HepG2 (cell line): ENCODE data around the gene CLN6. TPM values are rescaled to one million over a fixed set of nuclear protein-coding genes. Genes with fewer than 3 reads are reported as not detected.

ENCODE experiments used
- ASH2L ChIP-seq: fragments of 300-600, 200-600 bp; sonication (generic); IDR thresholded peaks from 2 replicates; pipeline ENCODE4 v1.7.0; 2017; ENCODE audit warnings: low read depth, mild to moderate bottlenecking, moderate library complexity, mixed read lengths, low read length; ENCODE audit not compliant: insufficient read length
- BRD4 ChIP-seq: sonication (generic); formaldehyde crosslinking; IDR thresholded peaks from 2 replicates; pipeline ENCODE4 v1.4.0; 2020; ENCODE audit warnings: missing genetic modification reagents
- EEA1 ChIP-seq: sonication (generic); formaldehyde crosslinking; IDR thresholded peaks from 2 replicates; pipeline ENCODE4 v1.5.1; 2020; ENCODE audit warnings: mild to moderate bottlenecking, missing genetic modification reagents, borderline replicate concordance
- KDM1A ChIP-seq: IDR thresholded peaks from 2 replicates; pipeline ENCODE4 v1.6.1; 2016; ENCODE audit warnings: missing compliant biosample characterization
- NR1H2 ChIP-seq: sonication (generic); formaldehyde crosslinking; IDR thresholded peaks from 2 replicates; pipeline ENCODE4 v1.8.1; 2022; ENCODE audit warnings: low read depth, missing genetic modification reagents, borderline replicate concordance
- PCBP1 ChIP-seq: fragments of 200-400 bp; formaldehyde crosslinking; IDR thresholded peaks from 2 replicates; pipeline ENCODE4 v1.6.1; 2017; ENCODE audit warnings: mild to moderate bottlenecking, low read depth, low read length, borderline replicate concordance
- PHF20 ChIP-seq: sonication (generic); formaldehyde crosslinking; IDR thresholded peaks from 2 replicates; pipeline ENCODE4 v1.5.0; 2020; ENCODE audit warnings: mild to moderate bottlenecking, missing genetic modification reagents
- SAFB2 ChIP-seq: sonication (generic); formaldehyde crosslinking; IDR thresholded peaks from 2 replicates; pipeline ENCODE4 v1.5.1; 2020; ENCODE audit warnings: missing genetic modification reagents, low read depth, mild to moderate bottlenecking, borderline replicate concordance
- SOX13 ChIP-seq, 3 experiments: fragments of 450-650 bp in 1 of 3; sonication (generic) in 1 of 3; formaldehyde crosslinking in 1 of 3; IDR thresholded peaks in 2 of 3; conservative IDR thresholded peaks in 1 of 3; 2 replicates each; pipeline versions ENCODE4 v1.5.0 to v1.6.1; 2016 to 2020; ENCODE audit warnings: antibody characterized with exemption in 1 of 3, mild to moderate bottlenecking in 1 of 3, missing compliant biosample characterization in 1 of 3, missing genetic modification reagents in 1 of 3, moderate library complexity in 1 of 3
- SRSF1 ChIP-seq: fragments of 200-400 bp; formaldehyde crosslinking; optimal IDR thresholded peaks from 2 replicates; pipeline ENCODE3; 2017; ENCODE audit warnings: mild to moderate bottlenecking, low read depth, low read length, moderate library complexity
- ZBTB38 ChIP-seq: sonication (generic); formaldehyde crosslinking; IDR thresholded peaks from 2 replicates; pipeline ENCODE4 v1.5.1; 2020; ENCODE audit warnings: mild to moderate bottlenecking, missing genetic modification reagents
- ZC3H13 ChIP-seq: sonication (generic); formaldehyde crosslinking; IDR thresholded peaks from 2 replicates; pipeline ENCODE4 v1.8.1; 2023; ENCODE audit warnings: mild to moderate bottlenecking, missing genetic modification reagents, moderate library complexity
- ZFP90 ChIP-seq: sonication (generic); formaldehyde crosslinking; IDR thresholded peaks from 2 replicates; pipeline ENCODE4 v1.8.0; 2022; ENCODE audit warnings: missing genetic modification reagents, mild to moderate bottlenecking, inconsistent platforms, borderline replicate concordance
- ZFX ChIP-seq: sonication (generic); formaldehyde crosslinking; IDR thresholded peaks from 2 replicates; pipeline ENCODE4 v1.4.0; 2020; ENCODE audit warnings: mild to moderate bottlenecking, low read depth, missing genetic modification reagents, moderate library complexity
- ZNF138 ChIP-seq: sonication (generic); formaldehyde crosslinking; IDR thresholded peaks from 2 replicates; pipeline ENCODE4 v1.5.0; 2020; ENCODE audit warnings: mild to moderate bottlenecking, low read depth, missing genetic modification reagents
- ZNF207 ChIP-seq: fragments of 450-650 bp; IDR thresholded peaks from 2 replicates; pipeline ENCODE4 v1.6.1; 2016; ENCODE audit warnings: antibody characterized with exemption, borderline replicate concordance
- ZNF430 ChIP-seq: sonication (generic); formaldehyde crosslinking; IDR thresholded peaks from 2 replicates; pipeline ENCODE4 v1.9.0; 2021; ENCODE audit warnings: mild to moderate bottlenecking, missing genetic modification reagents
- ZNF451 ChIP-seq: sonication (generic); formaldehyde crosslinking; IDR thresholded peaks from 2 replicates; pipeline ENCODE4 v1.5.0; 2020; ENCODE audit warnings: mild to moderate bottlenecking, missing genetic modification reagents
- ZNF720 ChIP-seq: sonication (generic); formaldehyde crosslinking; IDR thresholded peaks from 2 replicates; pipeline ENCODE4 v1.4.0; 2020; ENCODE audit warnings: missing genetic modification reagents
- ZNF776 ChIP-seq: sonication (generic); formaldehyde crosslinking; IDR thresholded peaks from 2 replicates; pipeline ENCODE4 v1.4.0; 2020; ENCODE audit warnings: mild to moderate bottlenecking, missing genetic modification reagents
- ZZZ3 ChIP-seq: sonication (generic); formaldehyde crosslinking; IDR thresholded peaks from 2 replicates; pipeline ENCODE4 v1.4.0; 2020; ENCODE audit warnings: missing genetic modification reagents, mild to moderate bottlenecking, borderline replicate concordance
- polyA plus RNA-seq, 8 experiments: library from polyadenylated mRNA; depleted of rRNA in 3 of 8; stranded (reverse) in 7 of 8; unstranded in 1 of 8; fragments of >200 nt; fragmentation: Illumina TruSeq in 4 of 8; extraction: Trizol in 4 of 8; gene quantifications; 2 replicates each; pipeline versions ENCODE4 v1.2.1 to v1.2.3, GENCODE V29; 2011 to 2016; ENCODE audit warnings: low read depth in 4 of 8, missing spikeins in 1 of 8, mixed read lengths in 1 of 8; ENCODE audit not compliant: insufficient read depth in 1 of 8
- total RNA-seq, 5 experiments: library from RNA; depleted of rRNA; stranded (reverse); fragments of >200 nt; fragmentation: Illumina TruSeq; extraction: Trizol; gene quantifications; 2 replicates each; pipeline ENCODE4 v1.2.3, GENCODE V29; 2016; ENCODE audit warnings: low read depth in 1 of 5
- TF ChIP-seq, protein P1 (sequence below): sonication (generic); formaldehyde crosslinking; IDR thresholded peaks from 2 replicates; pipeline ENCODE4 v1.4.0; 2020; ENCODE audit warnings: missing genetic modification reagents
- TF ChIP-seq, protein P2 (sequence below): IDR thresholded peaks from 2 replicates; pipeline ENCODE4 v1.6.1; 2016
- TF ChIP-seq, protein P3 (sequence below): sonication (generic); formaldehyde crosslinking; IDR thresholded peaks from 2 replicates; pipeline ENCODE4 v1.5.0; 2020; ENCODE audit warnings: missing genetic modification reagents

CLN6 gene
- total and polyA plus RNA-seq, 2 of the 13 experiments (the other 11 are each of a cell fraction or from before 2014, with no cell fraction given) = 24.9 to 27.1 TPM

DNA sequence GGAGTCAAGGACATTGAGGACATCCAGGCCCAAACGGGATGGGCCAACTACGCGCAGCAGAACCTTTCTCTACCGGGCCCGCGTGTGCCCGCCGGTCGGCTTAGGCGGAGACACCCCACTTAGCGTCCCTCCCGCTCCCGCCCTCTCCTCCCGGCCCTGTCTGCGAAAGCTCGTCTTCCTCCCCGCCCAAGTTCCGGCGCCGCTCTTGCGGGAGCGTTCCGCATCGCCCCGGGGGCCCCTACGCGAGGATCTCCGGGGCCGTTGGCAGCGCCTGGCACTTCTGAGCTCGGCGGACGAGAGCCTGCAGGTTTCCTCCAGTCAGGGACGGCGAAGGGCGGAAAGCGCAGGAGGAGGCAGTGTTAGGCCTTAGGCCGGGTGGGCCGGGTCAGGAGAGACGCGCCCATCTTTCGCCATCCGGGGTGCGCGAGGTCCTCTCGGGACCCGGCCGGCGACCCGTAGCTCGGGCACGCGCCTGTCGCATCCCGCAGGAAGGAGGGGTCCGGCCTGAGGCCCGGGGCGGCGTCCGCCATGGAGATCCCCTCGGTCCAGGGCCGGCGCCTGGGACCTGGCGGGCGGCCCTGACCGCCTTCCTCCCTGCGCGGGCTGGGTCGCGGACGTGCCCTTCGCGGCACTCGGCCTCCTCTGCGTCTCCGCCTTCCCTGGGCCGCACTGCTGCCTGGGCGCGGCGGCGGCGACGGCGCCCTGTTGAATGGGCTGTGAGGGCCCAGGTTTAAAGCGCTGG, 48.2 kb upstream of the CLN6 start, which contains the start of gene FEM1B (continued):
- TF ChIP-seq ZNF451 (peak; percentile 75; the same call in 1 of the 2 replicates), ZBTB38 (CRISPR knock-in tag) (no peak; the same call in 1 of the 2 replicates), PCBP1 (peak; percentile 94; the same call in 1 of the 2 replicates), NR1H2 (CRISPR knock-in tag) (no peak), SAFB2 (peak; percentile 24; the same call in 1 of the 2 replicates), PHF20 (CRISPR knock-in tag) (peak; percentile 82), ZNF430 (peak; percentile 77; the same call in 1 of the 2 replicates), EEA1 (CRISPR knock-in tag) (no peak), ZFX (CRISPR knock-in tag) (peak; percentile 99), ZNF720 (CRISPR knock-in tag) (no peak), ZNF207 (no peak), ASH2L (peak; percentile 94), KDM1A (CRISPR knock-in tag) (no peak), ZC3H13 (CRISPR knock-in tag) (peak; percentile 57; the same call in 1 of the 2 replicates), ZFP90 (CRISPR knock-in tag) (peak; percentile 59), ZZZ3 (CRISPR knock-in tag) (peak; percentile 83; the same call in 1 of the 2 replicates), ZNF138 (CRISPR knock-in tag) (no peak), BRD4 (CRISPR knock-in tag) (peak; percentile 94; the same call in 1 of the 2 replicates), SRSF1 (no peak), SOX13 (IDR thresholded peaks at IDR 0.05) (peak; percentile 45; the same call in 1 of the 2 replicates), SOX13 (CRISPR knock-in tag; conservative IDR thresholded peaks at IDR 0.05 in 1 of 2, IDR thresholded peaks at IDR 0.05 in 1 of 2) (peak in 1 of 2 experiments; percentile 58; a peak in 2 of 4 replicates), ZNF776 (CRISPR knock-in tag) (peak; percentile 53)
- TF ChIP-seq, protein P1, sequence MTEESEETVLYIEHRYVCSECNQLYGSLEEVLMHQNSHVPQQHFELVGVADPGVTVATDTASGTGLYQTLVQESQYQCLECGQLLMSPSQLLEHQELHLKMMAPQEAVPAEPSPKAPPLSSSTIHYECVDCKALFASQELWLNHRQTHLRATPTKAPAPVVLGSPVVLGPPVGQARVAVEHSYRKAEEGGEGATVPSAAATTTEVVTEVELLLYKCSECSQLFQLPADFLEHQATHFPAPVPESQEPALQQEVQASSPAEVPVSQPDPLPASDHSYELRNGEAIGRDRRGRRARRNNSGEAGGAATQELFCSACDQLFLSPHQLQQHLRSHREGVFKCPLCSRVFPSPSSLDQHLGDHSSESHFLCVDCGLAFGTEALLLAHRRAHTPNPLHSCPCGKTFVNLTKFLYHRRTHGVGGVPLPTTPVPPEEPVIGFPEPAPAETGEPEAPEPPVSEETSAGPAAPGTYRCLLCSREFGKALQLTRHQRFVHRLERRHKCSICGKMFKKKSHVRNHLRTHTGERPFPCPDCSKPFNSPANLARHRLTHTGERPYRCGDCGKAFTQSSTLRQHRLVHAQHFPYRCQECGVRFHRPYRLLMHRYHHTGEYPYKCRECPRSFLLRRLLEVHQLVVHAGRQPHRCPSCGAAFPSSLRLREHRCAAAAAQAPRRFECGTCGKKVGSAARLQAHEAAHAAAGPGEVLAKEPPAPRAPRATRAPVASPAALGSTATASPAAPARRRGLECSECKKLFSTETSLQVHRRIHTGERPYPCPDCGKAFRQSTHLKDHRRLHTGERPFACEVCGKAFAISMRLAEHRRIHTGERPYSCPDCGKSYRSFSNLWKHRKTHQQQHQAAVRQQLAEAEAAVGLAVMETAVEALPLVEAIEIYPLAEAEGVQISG (CRISPR knock-in tag) = peak; percentile 89
- TF ChIP-seq, protein P2, sequence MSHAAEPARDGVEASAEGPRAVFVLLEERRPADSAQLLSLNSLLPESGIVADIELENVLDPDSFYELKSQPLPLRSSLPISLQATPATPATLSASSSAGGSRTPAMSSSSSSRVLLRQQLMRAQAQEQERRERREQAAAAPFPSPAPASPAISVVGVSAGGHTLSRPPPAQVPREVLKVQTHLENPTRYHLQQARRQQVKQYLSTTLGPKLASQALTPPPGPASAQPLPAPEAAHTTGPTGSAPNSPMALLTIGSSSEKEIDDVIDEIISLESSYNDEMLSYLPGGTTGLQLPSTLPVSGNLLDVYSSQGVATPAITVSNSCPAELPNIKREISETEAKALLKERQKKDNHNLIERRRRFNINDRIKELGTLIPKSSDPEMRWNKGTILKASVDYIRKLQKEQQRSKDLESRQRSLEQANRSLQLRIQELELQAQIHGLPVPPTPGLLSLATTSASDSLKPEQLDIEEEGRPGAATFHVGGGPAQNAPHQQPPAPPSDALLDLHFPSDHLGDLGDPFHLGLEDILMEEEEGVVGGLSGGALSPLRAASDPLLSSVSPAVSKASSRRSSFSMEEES (CRISPR knock-in tag) = no peak
- TF ChIP-seq, protein P3, sequence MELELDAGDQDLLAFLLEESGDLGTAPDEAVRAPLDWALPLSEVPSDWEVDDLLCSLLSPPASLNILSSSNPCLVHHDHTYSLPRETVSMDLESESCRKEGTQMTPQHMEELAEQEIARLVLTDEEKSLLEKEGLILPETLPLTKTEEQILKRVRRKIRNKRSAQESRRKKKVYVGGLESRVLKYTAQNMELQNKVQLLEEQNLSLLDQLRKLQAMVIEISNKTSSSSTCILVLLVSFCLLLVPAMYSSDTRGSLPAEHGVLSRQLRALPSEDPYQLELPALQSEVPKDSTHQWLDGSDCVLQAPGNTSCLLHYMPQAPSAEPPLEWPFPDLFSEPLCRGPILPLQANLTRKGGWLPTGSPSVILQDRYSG (CRISPR knock-in tag) = 0 out of 2 replicates have a peak, but pooled peaks have one; percentile 51
